ENCODE measurements around the gene XYLT2. TPM values are rescaled to one million over a fixed set of nuclear protein-coding genes. Genes with fewer than 3 reads are reported as not detected.

Gene XYLT2
- total and polyA plus RNA-seq, 10 of the 15 experiments (the other 5 are each of a cell fraction or from before 2014, with no cell fraction given): 0.82 to 20.6 (median 13.0) TPM

- TF ChIP-seq FOXK2 (IDR thresholded peaks at IDR 0.05) (no peak), TBL1XR1 (IDR thresholded peaks at IDR 0.05; ENCODE audit: low read depth, low read length) (no peak), CREM (IDR thresholded peaks at IDR 0.05; ENCODE audit: low read depth) (no peak), ZZZ3 (IDR thresholded peaks at IDR 0.05; ENCODE audit: control insufficient read depth, insufficient read length, low read depth) (no peak)
Measured at GRCh38 chr17:50360486-50361115, 14.7 kb downstream of the XYLT2 start (continued).

- WGBS (ENCODE audit: insufficient coverage, insufficient replicate concordance, low lambda C conversion rate, missing lambda C conversion rate): 37% methylated on average over 11 of the region's 11 CpGs
- Histone ChIP-seq H3K9ac (ENCODE audit: control insufficient read depth, insufficient read depth, low read length) (no peak overlapping the region), H3K27ac (ENCODE audit: control insufficient read depth, insufficient read depth) (no peak overlapping the region), H3K79me2 (ENCODE audit: control insufficient read depth, insufficient read depth, low read length) (no peaks in the 10 kb centered on the region; the same call in 1 of the 2 replicates), H3K27me3 (replicated peaks in 1 of 2; ENCODE audit: control insufficient read depth in 2 of 2, insufficient read depth in 2 of 2, low read length in 1 of 2) (no peaks in the 10 kb centered on the region), H3K4me2 (ENCODE audit: control insufficient read depth, insufficient read depth) (no peak overlapping the region), H2AFZ (ENCODE audit: control insufficient read depth, low read depth, low read length) (no peak overlapping the region; the same call in 1 of the 2 replicates), H3K4me3 (no peak overlapping the region), H4K20me1 (ENCODE audit: control insufficient read depth, insufficient read depth) (no peaks in the 10 kb centered on the region), H3K9me3 (replicated peaks; ENCODE audit: control insufficient read depth, insufficient read depth, low read length) (no peaks in the 10 kb centered on the region), H3K36me3 (ENCODE audit: control insufficient read depth in 2 of 2, insufficient read depth in 2 of 2, low read length in 1 of 2) (peaks cover 11 to 23% of the 10 kb centered on the region in 2 experiments; a peak in 3 of 4 replicates), H3K4me1 (ENCODE audit: control insufficient read depth, insufficient read depth, low read length) (no peaks in the 10 kb centered on the region)
- in situ Hi-C loops (cut with MboI) (loop anchor here (5.0 kb wide), 1 partner anchor 50 kb away; no protein-coding TSS in a partner anchor), intact Hi-C loops (cut with micrococcal nuclease; ENCODE audit: unreplicated experiment) (loop anchor here (1.0 kb wide), 1 partner anchor 117 kb away; no protein-coding TSS in a partner anchor)
- TSS peak; percentile 7 for BruUV-seq (replicated peaks)
- RAD21 ChIA-PET (ENCODE audit: unreplicated experiment): interaction anchor here (0.6 to 3.0 kb wide), 14 partner anchors 13 to 162 kb away, joined by 3 to 32 read pairs (median 4); partner anchors contain the start of genes ACSF2, LRRC59, RSAD1 and XYLT2
- FAIRE-seq (peak; percentile 88), DNase-seq (ENCODE audit: low read depth, low spot score) (no peak), ATAC-seq (peak; percentile 94)
- CTCF ChIA-PET: interaction anchor here (0.7 to 4.5 kb wide), 43 partner anchors 11 to 247 kb away, joined by 3 to 83 read pairs (median 6); partner anchors contain the start of genes EME1, LRRC59, MRPL27 and RSAD1
- SMC1A ChIA-PET (ENCODE audit: uncharacterized antibody, unreplicated experiment): interaction anchor here (0.7 to 2.9 kb wide), 24 partner anchors 9 to 180 kb away, joined by 3 to 26 read pairs (median 4); partner anchors contain the start of genes LRRC59 and XYLT2
- POLR2A ChIA-PET: interaction anchor here (0.7 to 1.9 kb wide), 8 partner anchors 10 to 276 kb away, joined by 3 to 7 read pairs (median 4); partner anchors contain the start of gene LRRC59
- TF ChIP-seq MYB (IDR thresholded peaks at IDR 0.05; ENCODE audit: borderline replicate concordance, low read depth, low read length) (no peak), BHLHE40 (IDR thresholded peaks at IDR 0.05; ENCODE audit: borderline replicate concordance in 1 of 2, low read depth in 2 of 2, low read length in 1 of 2) (peak; percentile 11 to 15; a peak in 1 of 4 replicates), ATF2 (IDR thresholded peaks at IDR 0.05; ENCODE audit: low read length) (no peak), RAD21 (IDR thresholded peaks at IDR 0.05; ENCODE audit: insufficient read depth, low read depth, low read length) (peak; percentile 63), RUNX3 (IDR thresholded peaks at IDR 0.05; ENCODE audit: low read length) (0 out of 2 replicates have a peak, but pooled peaks have one; percentile 18), YY1 (IDR thresholded peaks at IDR 0.05; ENCODE audit: low read depth, low read length) (peak; percentile 28; the same call in 1 of the 2 replicates), ZBTB40 (IDR thresholded peaks at IDR 0.05; ENCODE audit: borderline replicate concordance) (no peak), IKZF2 (IDR thresholded peaks at IDR 0.05) (no peak), ZNF24 (IDR thresholded peaks at IDR 0.05) (no peak)
Measured at GRCh38 chr17:50361561-50362480, 15.9 kb downstream of the XYLT2 start.

Measured in GM12878 (cell line).